Astrocyte of the cerebellum (primary cell): ENCODE measurements around the gene FRMD4A.

Experiments used
- DNase-seq: peaks from one replicate; pipeline ENCODE4 v3.0.0-alpha.2; 2011; ENCODE audit warnings: low read depth
- H3K4me3 ChIP-seq: 2 replicates; pipeline ENCODE4 v1.5.1; 2011; ENCODE audit warnings: mild to moderate bottlenecking, low read depth, low read length, moderate library complexity
- CTCF ChIP-seq: IDR thresholded peaks from 2 replicates; pipeline ENCODE4 v1.5.1; 2012; ENCODE audit warnings: low read length, low read depth, moderate library complexity, mild to moderate bottlenecking; ENCODE audit errors: missing control alignments
- in situ Hi-C: cut with HindIII; loops from 2 replicates; pipeline ENCODE4 v1.10.0; 2017; ENCODE audit warnings: low sequenced_read_pairs

FRMD4A gene

GRCh38 chr10:14022954-14023672 lies 307.6 kb downstream of the FRMD4A start:
- in situ Hi-C loops, result no loop called here
- H3K4me3 ChIP-seq, result no peak overlapping the region
- DNase-seq, result no peak
- no peak for TF ChIP-seq CTCF

DNA sequence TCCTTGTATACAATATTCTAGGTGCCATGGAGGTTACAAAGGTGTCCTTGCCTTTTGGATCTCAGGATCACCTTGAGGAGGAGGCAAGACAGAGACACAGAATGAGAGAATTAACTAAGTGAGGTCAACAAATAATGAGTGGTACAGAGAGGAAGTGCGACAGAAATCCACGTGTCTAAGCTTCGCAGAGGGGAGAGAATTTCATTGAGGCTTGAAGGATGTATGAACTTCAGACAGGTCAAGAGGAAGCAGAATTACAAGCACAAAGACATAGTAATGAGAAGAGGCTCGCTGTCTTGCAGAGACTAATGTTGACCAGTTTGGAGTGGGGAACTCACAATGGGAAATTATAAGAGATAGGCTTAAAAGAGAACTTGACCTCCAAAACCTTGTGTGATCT lies 308.7 kb downstream of the FRMD4A start:
- in situ Hi-C loops, result no loop called here
- no peak for DNase-seq
- TF ChIP-seq CTCF, result no peak
- H3K4me3 ChIP-seq, result no peak overlapping the region

DNA sequence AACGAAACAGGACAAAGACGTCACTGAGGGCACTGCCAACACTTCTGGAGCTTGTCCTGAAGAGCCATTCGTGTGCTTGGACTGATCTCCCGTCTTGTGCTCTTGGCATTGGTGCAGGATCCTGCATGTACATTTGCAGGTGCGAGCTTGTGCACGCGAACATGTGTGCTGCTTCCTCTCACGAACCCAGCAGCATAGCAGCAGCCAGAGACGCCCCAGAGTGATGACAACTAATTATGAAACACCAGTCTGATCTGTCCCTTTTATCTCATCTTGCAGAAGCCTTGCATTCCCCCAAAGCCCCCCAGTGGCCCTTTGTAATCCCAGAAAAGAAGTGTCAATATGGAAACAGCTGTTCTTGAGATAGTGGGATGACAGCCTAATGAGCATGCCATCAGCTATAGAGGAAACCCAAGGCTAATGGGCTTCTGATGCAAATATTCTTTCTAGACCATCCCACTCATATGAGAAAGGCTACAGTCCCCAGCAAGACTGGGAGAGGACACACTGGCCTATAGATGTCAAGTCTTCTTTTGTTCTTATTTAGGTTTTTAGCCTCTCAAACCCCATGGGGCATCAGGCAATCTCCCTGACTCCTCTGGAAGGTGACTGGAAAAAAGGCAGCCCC lies 310.6 kb downstream of the FRMD4A start:
- H3K4me3 ChIP-seq, result no peak overlapping the region
- no peak for TF ChIP-seq CTCF
- no peak for DNase-seq
- in situ Hi-C loops, result no loop called here

GRCh38 chr10:14017467-14017866 lies 313.3 kb downstream of the FRMD4A start:
- in situ Hi-C loops, result no loop called here
- H3K4me3 ChIP-seq, result no peak overlapping the region
- TF ChIP-seq CTCF, result no peak
- DNase-seq, result peak; percentile 66

- DNase-seq, result no peak
- TF ChIP-seq CTCF, result no peak
- H3K4me3 ChIP-seq, result no peak overlapping the region
- in situ Hi-C loops, result no loop called here
These were observed 313.8 kb downstream of the FRMD4A start for GRCh38 chr10:14016931-14017333.

- no peak for TF ChIP-seq CTCF
- DNase-seq, result no peak
- no peak overlapping the region for H3K4me3 ChIP-seq
- in situ Hi-C loops, result no loop called here
These were observed 314.6 kb downstream of the FRMD4A start for GRCh38 chr10:14016011-14016536.
